Spleen (tissue), 13 donors: ENCODE results near the gene GSK3B. TPM values are rescaled to one million over a fixed set of nuclear protein-coding genes. Genes with fewer than 3 reads are reported as not detected.

Source experiments
- DNase-seq: peaks from one replicate; pipeline ENCODE4 v3.0.0-alpha.2; 2020
- H3K27ac ChIP-seq, 8 donors: fragments of 200-600 bp; sonication (generic) in 7 of 8; 1 replicate in 4 of 8; 2 replicates in 4 of 8; pipeline versions ENCODE4 v1.5.0 to v1.8.0; 2016 to 2021; ENCODE audit warnings: inconsistent platforms in 4 of 8, mild to moderate bottlenecking in 4 of 8, moderate library complexity in 1 of 8
- H3K27me3 ChIP-seq, 7 donors: fragments of 200-600 bp; sonication (generic) in 6 of 7; replicated peaks in 1 of 7; 1 replicate in 4 of 7; 2 replicates in 3 of 7; pipeline versions ENCODE4 v1.5.0 to v1.8.0; 2016 to 2021; ENCODE audit warnings: inconsistent platforms in 3 of 7, mild to moderate bottlenecking in 1 of 7
- H3K36me3 ChIP-seq, 6 donors: fragments of 200-600 bp; sonication (generic) in 5 of 6; 1 replicate in 4 of 6; 2 replicates in 2 of 6; pipeline versions ENCODE4 v1.5.0 to v1.8.0; 2016 to 2021; ENCODE audit warnings: inconsistent platforms in 2 of 6
- H3K4me1 ChIP-seq, 6 donors: fragments of 200-600 bp; sonication (generic) in 5 of 6; 1 replicate in 3 of 6; 2 replicates in 3 of 6; pipeline versions ENCODE4 v1.5.0 to v1.8.0; 2016 to 2021; ENCODE audit warnings: inconsistent platforms in 3 of 6
- H3K4me3 ChIP-seq, 8 donors: fragments of 200-600 bp; sonication (generic) in 7 of 8; 1 replicate in 4 of 8; 2 replicates in 4 of 8; pipeline versions ENCODE4 v1.5.0 to v1.8.0; 2016 to 2021; ENCODE audit warnings: inconsistent platforms in 4 of 8, mild to moderate bottlenecking in 4 of 8, moderate library complexity in 2 of 8
- H3K9me3 ChIP-seq, 8 donors: fragments of 200-600 bp; sonication (generic) in 7 of 8; 1 replicate in 4 of 8; 2 replicates in 4 of 8; pipeline versions ENCODE4 v1.5.0 to v1.8.0; 2016 to 2021; ENCODE audit warnings: inconsistent platforms in 4 of 8
- POLR2A ChIP-seq, 3 donors: fragments of 450-650 bp; IDR thresholded peaks; one replicate each; pipeline ENCODE4 v1.5.1; 2017; ENCODE audit warnings: antibody characterized with exemption in 3 of 3, mild to moderate bottlenecking in 1 of 3
- POLR2AphosphoS5 ChIP-seq, 3 donors: sonication (generic); formaldehyde crosslinking; IDR thresholded peaks; one replicate each; pipeline ENCODE4 v1.5.1; 2017; ENCODE audit warnings: antibody characterized with exemption in 3 of 3
- WGBS, 5 donors: extraction: QIAGEN DNeasy Blood & Tissue Kit in 3 of 5; methylation state at CpG; one replicate each; pipeline versions ENCODE4 v1.1.5 to v1.1.7; 2013 to 2018; 5-methylcytosine and 5-hydroxymethylcytosine counted together
- intact Hi-C: fragments of 100-400 bp; cut with DNase I; formaldehyde crosslinking; loops from one replicate; pipeline ENCODE4 v1.15.0; 2023; ENCODE audit warnings: low total_unique reads
- long read RNA-seq, 2 donors: transcript quantifications; one replicate each; lab custom pipeline, GENCODE V29; 2026
- polyA plus RNA-seq, 3 donors: library from polyadenylated mRNA; stranded (reverse); fragments of 200-250 nt; gene quantifications; one replicate each; pipeline ENCODE4 v1.2.1, GENCODE V29; 2013
- total RNA-seq, 7 donors: library from RNA; depleted of rRNA in 3 of 7; stranded (reverse); fragments of >200 nt in 3 of 7; fragmentation: NEBNext Ultra II Directional in 4 of 7; extraction: Animal tissue kit (Norgen Biotek cat#: 25700) in 4 of 7; gene quantifications; one replicate each; pipeline versions ENCODE4 v1.1.0 to v1.2.1, GENCODE V29; 2016 to 2021
- TF ChIP-seq, protein P1 (sequence below), 11 experiments: fragments of 200-600 bp in 7 of 11; fragments of 450-650 bp in 4 of 11; sonication (generic) in 4 of 11; IDR thresholded peaks in 8 of 11; conservative IDR thresholded peaks in 3 of 11; 1 replicate in 7 of 11; 2 replicates in 4 of 11; pipeline versions ENCODE4 v1.4.0 to v1.8.0; 2016 to 2021; ENCODE audit warnings: antibody characterized with exemption in 11 of 11, inconsistent platforms in 4 of 11, mild to moderate bottlenecking in 1 of 11
- donor health status: healthy with polysubstance abuse.
- donor health status: DM: no; HTN: no; CAD: no; lungs with moderate emphysema.
- donor health status: DM: no; HTN: no; CAD: no.
- donor health status: Bipolar disorder and iron deficiency.
- donor health status: healthy.
- donor health status: DM: no; HTN: no; CAD: no.
- donor health status: DM: yes; HTN: yes; CAD: no.

The GSK3B gene
- total RNA-seq (10 to 100 TPM; 34.8 to 62.2 (median 57.9) TPM), polyA plus RNA-seq (1 to 10 TPM; 4.7 to 7.7 (median 5.5) TPM)
- long read RNA-seq, donor 1, full-length matches to known transcripts, result 4 of 4 reads
- long read RNA-seq, donor 1, partial matches to known transcripts, result 0 of 4 reads
- long read RNA-seq, donor 1, other reads (novel, unspliced or antisense), result 0 of 4 reads
- long read RNA-seq, donor 2, full-length matches to known transcripts, result 2 of 2 reads
- long read RNA-seq, donor 2, partial matches to known transcripts, result 0 of 2 reads
- long read RNA-seq, donor 2, other reads (novel, unspliced or antisense), result 0 of 2 reads

DNA sequence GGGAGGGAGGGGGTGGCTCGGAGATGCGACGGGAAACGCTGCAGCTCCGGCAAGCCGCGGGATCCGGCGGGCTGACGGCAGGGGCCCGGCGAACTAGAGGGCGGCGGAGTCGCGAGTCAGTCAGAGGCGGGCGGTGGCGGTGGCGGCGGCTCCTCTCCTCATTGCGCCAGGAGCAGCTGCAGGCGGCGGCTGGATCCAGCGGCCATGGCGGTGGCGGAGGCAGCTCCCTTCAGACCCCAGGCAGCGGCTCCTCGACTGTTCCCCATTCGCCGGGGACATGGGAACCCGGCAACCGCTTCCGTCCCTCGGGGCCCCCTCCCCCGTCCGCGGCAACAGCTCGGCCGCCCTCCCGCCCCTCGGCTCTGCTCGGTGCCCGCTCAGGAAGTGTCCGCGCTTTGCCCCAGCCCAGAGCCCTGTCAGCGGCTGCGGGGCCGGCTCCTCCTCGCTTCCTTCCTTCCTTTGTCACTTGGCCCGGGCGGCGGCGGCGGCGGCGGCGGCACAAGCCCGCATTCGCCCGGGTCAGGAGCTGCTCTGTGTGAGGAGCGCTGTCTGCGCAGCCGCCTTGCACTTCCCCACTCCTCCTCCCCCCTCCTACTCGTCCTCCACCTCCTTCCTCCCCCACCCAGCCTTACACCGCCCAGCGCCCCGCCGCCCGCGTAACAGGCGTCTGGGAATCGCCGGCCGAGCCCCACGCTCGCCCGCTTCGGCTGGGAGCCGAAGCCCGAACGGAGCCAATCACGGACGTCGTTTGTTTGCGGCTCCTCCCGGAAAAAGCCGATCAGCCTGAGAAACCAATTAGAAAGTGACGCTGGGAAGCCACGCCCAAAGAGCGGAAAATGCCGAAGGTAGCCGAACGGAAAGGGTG is at the start of gene GSK3B:
Gene GSK3B, minus strand, starts transcription at position 537 of the 865 bp plus-strand sequence. CDS start 1,013 bp downstream, outside the sequence.
- peak; percentile 99 for DNase-seq
- TF ChIP-seq, protein P1, sequence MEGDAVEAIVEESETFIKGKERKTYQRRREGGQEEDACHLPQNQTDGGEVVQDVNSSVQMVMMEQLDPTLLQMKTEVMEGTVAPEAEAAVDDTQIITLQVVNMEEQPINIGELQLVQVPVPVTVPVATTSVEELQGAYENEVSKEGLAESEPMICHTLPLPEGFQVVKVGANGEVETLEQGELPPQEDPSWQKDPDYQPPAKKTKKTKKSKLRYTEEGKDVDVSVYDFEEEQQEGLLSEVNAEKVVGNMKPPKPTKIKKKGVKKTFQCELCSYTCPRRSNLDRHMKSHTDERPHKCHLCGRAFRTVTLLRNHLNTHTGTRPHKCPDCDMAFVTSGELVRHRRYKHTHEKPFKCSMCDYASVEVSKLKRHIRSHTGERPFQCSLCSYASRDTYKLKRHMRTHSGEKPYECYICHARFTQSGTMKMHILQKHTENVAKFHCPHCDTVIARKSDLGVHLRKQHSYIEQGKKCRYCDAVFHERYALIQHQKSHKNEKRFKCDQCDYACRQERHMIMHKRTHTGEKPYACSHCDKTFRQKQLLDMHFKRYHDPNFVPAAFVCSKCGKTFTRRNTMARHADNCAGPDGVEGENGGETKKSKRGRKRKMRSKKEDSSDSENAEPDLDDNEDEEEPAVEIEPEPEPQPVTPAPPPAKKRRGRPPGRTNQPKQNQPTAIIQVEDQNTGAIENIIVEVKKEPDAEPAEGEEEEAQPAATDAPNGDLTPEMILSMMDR (IDR thresholded peaks at IDR 0.05 in 8 of 11, conservative IDR thresholded peaks at IDR 0.05 in 3 of 11), result peak in 1 of 11 experiments; percentile 4
- TF ChIP-seq POLR2AphosphoS5 (IDR thresholded peaks at IDR 0.05), result peak; percentile 93 to 98 (median 95)
- peak in 2 of 3 donors; percentile 64 to 78 for TF ChIP-seq POLR2A (IDR thresholded peaks at IDR 0.05)
- Histone ChIP-seq H3K4me3 (peak within 1 kb of the TSS; percentile 60 to 91 (median 82)), H3K27me3 (no peaks in the 10 kb centered on the region), H3K4me1 (peaks cover 29 to 69% (median 44%) of the 10 kb centered on the region in 6 donors), H3K9me3 (no peaks in the 10 kb centered on the region), H3K36me3 (peaks cover 0 to 9% (median 0%) of the 10 kb centered on the region in 6 donors), H3K27ac (peak within 1 kb of the TSS; percentile 99 to 100 (median 100))
- 0 to 1% (median 0%) methylated on average over 73 to 94 of the region's 94 CpGs for WGBS, 5 donors
- intact Hi-C loops, result loop anchor here (10.0 kb wide), 3 partner anchors 111 to 629 kb away; partner anchors contain the start of genes POGLUT1 and TMEM39A

DNA sequence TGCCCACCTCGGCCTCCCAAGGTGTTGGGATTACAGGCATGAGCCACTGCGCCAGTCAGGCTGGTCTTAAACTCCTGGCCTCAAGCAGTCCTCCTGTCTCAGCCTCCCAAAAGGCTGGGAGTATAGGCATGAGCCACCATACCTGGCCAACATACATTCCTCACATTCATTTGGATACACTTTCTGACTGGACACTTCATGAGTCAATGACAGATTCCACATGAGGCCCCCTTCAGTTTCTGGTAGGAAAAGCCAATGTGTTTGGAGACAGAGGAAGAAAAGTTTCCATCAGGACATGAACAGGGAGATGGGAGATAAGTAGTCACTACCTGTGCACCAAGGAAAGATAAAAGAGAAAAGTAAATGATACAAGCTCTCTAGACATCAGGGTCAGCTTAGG is 49.4 kb upstream of the GSK3B start:
- no peaks in the 10 kb centered on the region for H3K36me3 ChIP-seq
- H3K9me3 ChIP-seq, result peaks cover 0 to 6% (median 0%) of the 10 kb centered on the region in 8 donors
- H3K27me3 ChIP-seq, result no peaks in the 10 kb centered on the region
- intact Hi-C loops, result no loop called here
- no peak overlapping the region for H3K4me3 ChIP-seq
- TF ChIP-seq, protein P1 (IDR thresholded peaks at IDR 0.05 in 8 of 11, conservative IDR thresholded peaks at IDR 0.05 in 3 of 11), result no peak
- no peak for TF ChIP-seq POLR2AphosphoS5 (IDR thresholded peaks at IDR 0.05)
- WGBS, 5 donors, result 80 to 100% (median 95%) methylated on average over 2 of the region's 2 CpGs
- no peak overlapping the region for H3K27ac ChIP-seq
- DNase-seq, result no peak
- peaks cover 0 to 9% (median 3%) of the 10 kb centered on the region in 6 donors for H3K4me1 ChIP-seq

DNA sequence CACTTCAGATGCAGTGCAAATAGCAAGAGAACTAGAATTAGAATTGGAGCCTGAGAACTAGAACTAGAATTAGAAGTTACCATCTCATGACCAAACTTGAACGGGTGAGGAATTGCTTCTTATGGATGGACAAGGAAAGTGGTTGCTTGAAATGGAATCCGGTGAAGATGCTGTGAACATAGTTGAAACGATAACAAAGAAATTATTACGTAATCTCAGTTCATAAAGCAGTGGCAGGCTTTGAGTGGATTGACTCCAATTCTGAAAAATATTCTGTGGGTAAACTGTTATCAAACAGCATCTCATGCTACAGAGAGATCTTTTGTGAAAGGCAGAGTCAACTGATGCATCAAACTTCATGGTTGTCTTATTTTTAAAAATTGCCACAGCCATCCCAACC is 48.0 kb upstream of the GSK3B start:
- no peak overlapping the region for H3K4me3 ChIP-seq
- no peaks in the 10 kb centered on the region for H3K27me3 ChIP-seq
- H3K36me3 ChIP-seq, result no peaks in the 10 kb centered on the region
- H3K4me1 ChIP-seq, result peaks cover 0 to 2% (median under 1%) of the 10 kb centered on the region in 6 donors
- TF ChIP-seq POLR2AphosphoS5 (IDR thresholded peaks at IDR 0.05), result no peak
- H3K9me3 ChIP-seq, result peaks cover 0 to 6% (median 0%) of the 10 kb centered on the region in 8 donors
- intact Hi-C loops, result no loop called here
- DNase-seq, result no peak
- no peak overlapping the region for H3K27ac ChIP-seq
- WGBS, 5 donors, result 82 to 95% (median 92%) methylated on average over 4 of the region's 4 CpGs

DNA sequence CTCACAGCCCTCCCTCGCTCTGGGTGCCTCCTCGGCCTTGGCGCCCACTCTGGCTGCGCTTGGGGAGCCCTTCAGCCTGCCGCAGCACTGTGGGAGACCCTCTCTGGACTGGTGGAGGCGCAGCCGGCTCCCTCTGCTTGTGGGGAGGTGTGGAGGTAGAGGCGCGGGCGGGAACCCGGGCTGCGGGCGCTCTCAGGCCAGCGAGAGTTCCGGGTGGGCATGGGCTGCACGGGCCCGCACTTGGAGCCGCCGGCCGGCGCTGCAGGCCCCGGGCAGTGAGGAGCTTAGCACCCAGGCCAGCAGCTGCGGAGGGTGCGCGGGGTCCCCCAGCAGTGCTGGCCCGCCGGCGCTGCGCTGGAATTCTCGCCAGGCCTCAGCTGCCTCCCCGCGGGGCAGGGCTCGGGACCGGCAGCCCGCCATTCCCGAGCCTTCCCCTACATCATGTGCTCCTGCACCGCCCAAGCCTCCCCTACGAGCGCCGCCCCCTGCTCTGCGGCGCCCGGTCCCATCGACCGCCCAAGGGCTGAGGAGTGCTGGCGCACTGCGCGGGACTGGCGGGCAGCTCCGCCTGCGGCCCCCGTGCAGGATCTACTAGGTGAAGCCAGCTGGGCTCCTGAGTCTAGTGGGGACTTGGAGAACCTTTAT is 46.0 kb upstream of the GSK3B start:
- no peaks in the 10 kb centered on the region for H3K36me3 ChIP-seq
- no peak for DNase-seq
- TF ChIP-seq POLR2AphosphoS5 (IDR thresholded peaks at IDR 0.05) (no peak), POLR2A (IDR thresholded peaks at IDR 0.05) (no peak)
- TF ChIP-seq, protein P1 (IDR thresholded peaks at IDR 0.05 in 8 of 11, conservative IDR thresholded peaks at IDR 0.05 in 3 of 11), result no peak
- no peaks in the 10 kb centered on the region for H3K27me3 ChIP-seq
- H3K27ac ChIP-seq, result no peak overlapping the region
- intact Hi-C loops, result no loop called here
- 95 to 99% (median 98%) methylated on average over 27 to 52 of the region's 52 CpGs for WGBS, 5 donors
- no peaks in the 10 kb centered on the region for H3K4me1 ChIP-seq
- H3K4me3 ChIP-seq, result no peak overlapping the region
- H3K9me3 ChIP-seq, result peaks cover 0 to 6% (median 0%) of the 10 kb centered on the region in 8 donors
